HepG2 (cell line): ENCODE results near the gene SIRT7. TPM values are rescaled to one million over a fixed set of nuclear protein-coding genes. Genes with fewer than 3 reads are reported as not detected.

Experiments
- AGO2 ChIP-seq: fragments of 200-400 bp; formaldehyde crosslinking; optimal IDR thresholded peaks from 2 replicates; pipeline ENCODE3; 2017; ENCODE audit warnings: mild to moderate bottlenecking, low read depth, low read length, moderate library complexity
- FLYWCH1 ChIP-seq: sonication (generic); formaldehyde crosslinking; IDR thresholded peaks from 2 replicates; pipeline ENCODE4 v1.8.1; 2023; ENCODE audit warnings: mild to moderate bottlenecking, missing genetic modification reagents
- GFI1 ChIP-seq: sonication (generic); formaldehyde crosslinking; IDR thresholded peaks from 2 replicates; pipeline ENCODE4 v1.5.0; 2020; ENCODE audit warnings: missing genetic modification reagents, mild to moderate bottlenecking, borderline replicate concordance
- GTF2F1 ChIP-seq: fragments of 150-350 bp; IDR thresholded peaks from 2 replicates; pipeline ENCODE4 v1.6.1; 2014; ENCODE audit warnings: low read length
- HOXA5 ChIP-seq: sonication (generic); formaldehyde crosslinking; IDR thresholded peaks from 2 replicates; pipeline ENCODE4 v1.4.0; 2020; ENCODE audit warnings: missing genetic modification reagents
- MAFG ChIP-seq: sonication (generic); formaldehyde crosslinking; IDR thresholded peaks from 2 replicates; pipeline ENCODE4 v1.5.1; 2020; ENCODE audit warnings: mild to moderate bottlenecking, missing genetic modification reagents
- MLLT10 ChIP-seq: sonication (generic); formaldehyde crosslinking; IDR thresholded peaks from 2 replicates; pipeline ENCODE4 v1.4.0; 2020; ENCODE audit warnings: missing genetic modification reagents
- NFE2 ChIP-seq: sonication (generic); formaldehyde crosslinking; IDR thresholded peaks from 2 replicates; pipeline ENCODE4 v1.4.0; 2020; ENCODE audit warnings: missing genetic modification reagents
- NFE2L2 ChIP-seq: fragments of 150-350 bp; IDR thresholded peaks from 2 replicates; pipeline ENCODE4 v1.6.1; 2014; ENCODE audit warnings: low read length
- NFRKB ChIP-seq: fragments of 450-650 bp; IDR thresholded peaks from 2 replicates; pipeline ENCODE4 v1.6.1; 2017
- PAWR ChIP-seq: sonication (generic); formaldehyde crosslinking; IDR thresholded peaks from 2 replicates; pipeline ENCODE4 v1.4.0; 2020; ENCODE audit warnings: missing genetic modification reagents, mild to moderate bottlenecking, borderline replicate concordance
- RXRA ChIP-seq: sonication (generic); formaldehyde crosslinking; IDR thresholded peaks from 2 replicates; pipeline ENCODE4 v1.5.1; 2020; ENCODE audit warnings: missing genetic modification reagents
- SOX5 ChIP-seq: IDR thresholded peaks from 2 replicates; pipeline ENCODE4 v1.6.1; 2016; ENCODE audit warnings: borderline replicate concordance
- ZFP1 ChIP-seq: IDR thresholded peaks from 2 replicates; pipeline ENCODE4 v1.6.1; 2016
- ZMAT3 ChIP-seq: sonication (generic); formaldehyde crosslinking; conservative IDR thresholded peaks from 2 replicates; pipeline ENCODE4 v1.7.0; 2021; ENCODE audit warnings: missing genetic modification reagents
- ZNF264 ChIP-seq: sonication (generic); formaldehyde crosslinking; IDR thresholded peaks from 2 replicates; pipeline ENCODE4 v1.4.0; 2020; ENCODE audit warnings: missing genetic modification reagents
- ZNF33A ChIP-seq: sonication (generic); formaldehyde crosslinking; IDR thresholded peaks from 2 replicates; pipeline ENCODE4 v1.5.1; 2020; ENCODE audit warnings: missing genetic modification reagents, mild to moderate bottlenecking, moderate library complexity, borderline replicate concordance
- ZNF468 ChIP-seq: sonication (generic); formaldehyde crosslinking; IDR thresholded peaks from 2 replicates; pipeline ENCODE4 v1.8.0; 2022; ENCODE audit warnings: mild to moderate bottlenecking, moderate library complexity, missing genetic modification reagents
- ZNF530 ChIP-seq: sonication (generic); formaldehyde crosslinking; IDR thresholded peaks from 2 replicates; pipeline ENCODE4 v1.5.0; 2020; ENCODE audit warnings: low read depth, mild to moderate bottlenecking, missing genetic modification reagents
- ZNF569 ChIP-seq: sonication (generic); formaldehyde crosslinking; IDR thresholded peaks from 2 replicates; pipeline ENCODE4 v1.5.0; 2020; ENCODE audit warnings: mild to moderate bottlenecking, missing genetic modification reagents, moderate library complexity, borderline replicate concordance
- polyA plus RNA-seq, 8 experiments: library from polyadenylated mRNA; depleted of rRNA in 3 of 8; stranded (reverse) in 7 of 8; unstranded in 1 of 8; fragments of >200 nt; fragmentation: Illumina TruSeq in 4 of 8; extraction: Trizol in 4 of 8; gene quantifications; 2 replicates each; pipeline versions ENCODE4 v1.2.1 to v1.2.3, GENCODE V29; 2011 to 2016; ENCODE audit warnings: low read depth in 4 of 8, missing spikeins in 1 of 8, mixed read lengths in 1 of 8; ENCODE audit not compliant: insufficient read depth in 1 of 8
- total RNA-seq, 5 experiments: library from RNA; depleted of rRNA; stranded (reverse); fragments of >200 nt; fragmentation: Illumina TruSeq; extraction: Trizol; gene quantifications; 2 replicates each; pipeline ENCODE4 v1.2.3, GENCODE V29; 2016; ENCODE audit warnings: low read depth in 1 of 5
- TF ChIP-seq, protein P1 (sequence below): sonication (generic); formaldehyde crosslinking; IDR thresholded peaks from 2 replicates; pipeline ENCODE4 v1.4.0; 2020; ENCODE audit warnings: missing genetic modification reagents
- TF ChIP-seq, protein P2 (sequence below): sonication (generic); formaldehyde crosslinking; IDR thresholded peaks from 2 replicates; pipeline ENCODE4 v1.5.1; 2020; ENCODE audit warnings: mild to moderate bottlenecking, missing genetic modification reagents, moderate library complexity
- TF ChIP-seq, protein P3 (sequence below): sonication (generic); formaldehyde crosslinking; IDR thresholded peaks from 2 replicates; pipeline ENCODE4 v1.4.0; 2020; ENCODE audit warnings: mild to moderate bottlenecking, missing genetic modification reagents
- TF ChIP-seq, protein P4 (sequence below): sonication (generic); formaldehyde crosslinking; IDR thresholded peaks from 2 replicates; pipeline ENCODE4 v1.9.0; 2022; ENCODE audit warnings: missing genetic modification reagents, mild to moderate bottlenecking, borderline replicate concordance

Gene SIRT7
- total and polyA plus RNA-seq, 2 of the 13 experiments (the other 11 are each of a cell fraction or from before 2014, with no cell fraction given) = 8.3 to 24.8 TPM

DNA sequence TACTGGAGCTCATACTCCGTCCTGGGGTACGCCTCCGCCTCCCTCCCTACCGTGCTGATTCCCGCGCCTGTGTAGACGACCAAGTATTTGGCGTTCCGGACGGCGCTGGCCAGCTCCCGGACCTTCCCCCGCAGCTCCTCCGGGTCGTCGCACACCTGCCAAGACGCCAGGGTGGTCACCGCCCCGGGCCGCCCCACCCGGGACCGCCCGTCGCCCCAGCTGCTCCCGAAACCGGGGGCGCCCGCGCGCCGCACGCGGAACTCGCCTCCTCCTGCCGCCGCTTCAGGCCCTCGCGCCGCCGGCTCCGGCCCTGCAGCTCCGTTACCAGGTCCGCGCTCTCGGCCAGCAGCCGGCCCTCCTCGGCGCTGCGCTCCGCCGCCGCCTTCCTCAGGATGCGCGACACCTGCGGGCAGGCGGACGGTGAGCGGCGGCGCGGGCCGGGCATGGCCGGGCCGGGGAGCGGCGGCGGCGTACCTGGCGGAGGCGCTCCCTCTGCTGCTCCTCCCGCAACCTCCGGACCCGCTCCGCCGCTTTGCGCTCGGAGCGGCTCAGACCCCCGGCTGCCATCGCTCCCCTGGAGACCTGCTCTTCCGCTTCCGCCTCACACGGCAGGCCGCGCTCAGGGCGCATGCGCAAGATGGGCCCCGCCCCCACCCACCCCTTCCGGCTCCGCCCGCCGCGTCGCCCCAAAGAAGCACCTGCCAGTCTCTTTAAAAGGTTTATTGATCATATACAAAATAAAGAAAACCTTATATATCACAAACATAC is at the start of gene SIRT7 (continued):
- TF ChIP-seq, protein P1, sequence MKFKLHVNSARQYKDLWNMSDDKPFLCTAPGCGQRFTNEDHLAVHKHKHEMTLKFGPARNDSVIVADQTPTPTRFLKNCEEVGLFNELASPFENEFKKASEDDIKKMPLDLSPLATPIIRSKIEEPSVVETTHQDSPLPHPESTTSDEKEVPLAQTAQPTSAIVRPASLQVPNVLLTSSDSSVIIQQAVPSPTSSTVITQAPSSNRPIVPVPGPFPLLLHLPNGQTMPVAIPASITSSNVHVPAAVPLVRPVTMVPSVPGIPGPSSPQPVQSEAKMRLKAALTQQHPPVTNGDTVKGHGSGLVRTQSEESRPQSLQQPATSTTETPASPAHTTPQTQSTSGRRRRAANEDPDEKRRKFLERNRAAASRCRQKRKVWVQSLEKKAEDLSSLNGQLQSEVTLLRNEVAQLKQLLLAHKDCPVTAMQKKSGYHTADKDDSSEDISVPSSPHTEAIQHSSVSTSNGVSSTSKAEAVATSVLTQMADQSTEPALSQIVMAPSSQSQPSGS (CRISPR knock-in tag) = 0 out of 2 replicates have a peak, but pooled peaks have one; percentile 24
- no peak for TF ChIP-seq GFI1 (CRISPR knock-in tag)
- TF ChIP-seq MAFG (CRISPR knock-in tag) = no peak
- no peak for TF ChIP-seq ZNF530 (CRISPR knock-in tag)
- TF ChIP-seq, protein P2, sequence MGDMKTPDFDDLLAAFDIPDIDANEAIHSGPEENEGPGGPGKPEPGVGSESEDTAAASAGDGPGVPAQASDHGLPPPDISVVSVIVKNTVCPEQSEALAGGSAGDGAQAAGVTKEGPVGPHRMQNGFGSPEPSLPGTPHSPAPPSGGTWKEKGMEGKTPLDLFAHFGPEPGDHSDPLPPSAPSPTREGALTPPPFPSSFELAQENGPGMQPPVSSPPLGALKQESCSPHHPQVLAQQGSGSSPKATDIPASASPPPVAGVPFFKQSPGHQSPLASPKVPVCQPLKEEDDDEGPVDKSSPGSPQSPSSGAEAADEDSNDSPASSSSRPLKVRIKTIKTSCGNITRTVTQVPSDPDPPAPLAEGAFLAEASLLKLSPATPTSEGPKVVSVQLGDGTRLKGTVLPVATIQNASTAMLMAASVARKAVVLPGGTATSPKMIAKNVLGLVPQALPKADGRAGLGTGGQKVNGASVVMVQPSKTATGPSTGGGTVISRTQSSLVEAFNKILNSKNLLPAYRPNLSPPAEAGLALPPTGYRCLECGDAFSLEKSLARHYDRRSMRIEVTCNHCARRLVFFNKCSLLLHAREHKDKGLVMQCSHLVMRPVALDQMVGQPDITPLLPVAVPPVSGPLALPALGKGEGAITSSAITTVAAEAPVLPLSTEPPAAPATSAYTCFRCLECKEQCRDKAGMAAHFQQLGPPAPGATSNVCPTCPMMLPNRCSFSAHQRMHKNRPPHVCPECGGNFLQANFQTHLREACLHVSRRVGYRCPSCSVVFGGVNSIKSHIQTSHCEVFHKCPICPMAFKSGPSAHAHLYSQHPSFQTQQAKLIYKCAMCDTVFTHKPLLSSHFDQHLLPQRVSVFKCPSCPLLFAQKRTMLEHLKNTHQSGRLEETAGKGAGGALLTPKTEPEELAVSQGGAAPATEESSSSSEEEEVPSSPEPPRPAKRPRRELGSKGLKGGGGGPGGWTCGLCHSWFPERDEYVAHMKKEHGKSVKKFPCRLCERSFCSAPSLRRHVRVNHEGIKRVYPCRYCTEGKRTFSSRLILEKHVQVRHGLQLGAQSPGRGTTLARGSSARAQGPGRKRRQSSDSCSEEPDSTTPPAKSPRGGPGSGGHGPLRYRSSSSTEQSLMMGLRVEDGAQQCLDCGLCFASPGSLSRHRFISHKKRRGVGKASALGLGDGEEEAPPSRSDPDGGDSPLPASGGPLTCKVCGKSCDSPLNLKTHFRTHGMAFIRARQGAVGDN (CRISPR knock-in tag) = peak; percentile 58
- TF ChIP-seq AGO2 = peak; percentile 98
- TF ChIP-seq MLLT10 (CRISPR knock-in tag) = no peak
- TF ChIP-seq, protein P3, sequence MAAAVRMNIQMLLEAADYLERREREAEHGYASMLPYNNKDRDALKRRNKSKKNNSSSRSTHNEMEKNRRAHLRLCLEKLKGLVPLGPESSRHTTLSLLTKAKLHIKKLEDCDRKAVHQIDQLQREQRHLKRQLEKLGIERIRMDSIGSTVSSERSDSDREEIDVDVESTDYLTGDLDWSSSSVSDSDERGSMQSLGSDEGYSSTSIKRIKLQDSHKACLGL (CRISPR knock-in tag) = peak; percentile 37; the same call in 1 of the 2 replicates
- no peak for TF ChIP-seq ZNF569 (CRISPR knock-in tag)
- no peak for TF ChIP-seq ZNF264 (CRISPR knock-in tag)
- no peak for TF ChIP-seq GTF2F1
- TF ChIP-seq ZFP1 (CRISPR knock-in tag) = no peak
- no peak for TF ChIP-seq NFE2L2
- TF ChIP-seq ZMAT3 (CRISPR knock-in tag) = peak; percentile 57; the same call in 1 of the 2 replicates
- TF ChIP-seq FLYWCH1 = no peak
- TF ChIP-seq HOXA5 (CRISPR knock-in tag) = no peak
- TF ChIP-seq ZNF33A (CRISPR knock-in tag) = no peak
- TF ChIP-seq SOX5 (CRISPR knock-in tag) = peak; percentile 23; the same call in 1 of the 2 replicates
- TF ChIP-seq, protein P4, sequence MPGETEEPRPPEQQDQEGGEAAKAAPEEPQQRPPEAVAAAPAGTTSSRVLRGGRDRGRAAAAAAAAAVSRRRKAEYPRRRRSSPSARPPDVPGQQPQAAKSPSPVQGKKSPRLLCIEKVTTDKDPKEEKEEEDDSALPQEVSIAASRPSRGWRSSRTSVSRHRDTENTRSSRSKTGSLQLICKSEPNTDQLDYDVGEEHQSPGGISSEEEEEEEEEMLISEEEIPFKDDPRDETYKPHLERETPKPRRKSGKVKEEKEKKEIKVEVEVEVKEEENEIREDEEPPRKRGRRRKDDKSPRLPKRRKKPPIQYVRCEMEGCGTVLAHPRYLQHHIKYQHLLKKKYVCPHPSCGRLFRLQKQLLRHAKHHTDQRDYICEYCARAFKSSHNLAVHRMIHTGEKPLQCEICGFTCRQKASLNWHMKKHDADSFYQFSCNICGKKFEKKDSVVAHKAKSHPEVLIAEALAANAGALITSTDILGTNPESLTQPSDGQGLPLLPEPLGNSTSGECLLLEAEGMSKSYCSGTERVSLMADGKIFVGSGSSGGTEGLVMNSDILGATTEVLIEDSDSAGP (CRISPR knock-in tag) = no peak
- no peak for TF ChIP-seq ZNF468 (CRISPR knock-in tag)
- no peak for TF ChIP-seq NFRKB
- TF ChIP-seq RXRA (CRISPR knock-in tag) = no peak
- TF ChIP-seq NFE2 (CRISPR knock-in tag) = no peak
- no peak for TF ChIP-seq PAWR
